K562 (cell line): ENCODE results near the gene MFAP5. TPM values are rescaled to one million over a fixed set of nuclear protein-coding genes. Genes with fewer than 3 reads are reported as not detected.

ENCODE experiments used
- ATAC-seq: fragments of 200-7000 bp; cut with Tn5 transposase; 3 replicates; pipeline ENCODE4 v1.9.1; 2020; ENCODE audit warnings: moderate library complexity
- BruUV-seq: library from RNA; stranded (reverse); fragments of 400-500 nt; replicated peaks from 2 replicates; lab custom pipeline; 2021; lab: Mats Ljungman, UMichigan
- CTCF ChIA-PET: fragments of 300-600 bp; formaldehyde crosslinking; extraction: SDS; loops from one replicate; lab custom pipeline; 2021; ENCODE audit warnings: low intra/inter-chr PET ratio; lab: Yijun Ruan, JAX
- POLR2A ChIA-PET: fragments of 300-600, 350-650 bp; sonication (Branson Sonifier 250); formaldehyde crosslinking; extraction: SDS; loops from one replicate; lab custom pipeline; 2021; ENCODE audit warnings: antibody characterized with exemption, inconsistent platforms; lab: Yijun Ruan, JAX
- DNase-seq, 4 experiments: peaks; one replicate each; pipeline versions ENCODE4 v3.0.0 to v3.0.0-alpha.2; 2011 to 2018; ENCODE audit warnings: low spot score in 3 of 4, mixed read lengths in 3 of 4; ENCODE audit errors: extremely low read depth in 1 of 4
- FAIRE-seq: peaks from 2 replicates; lab custom pipeline; 2011; peaks lifted over from hg19 to GRCh38; lab: Jason Lieb, UNC
- H2AFZ ChIP-seq: 2 replicates; pipeline ENCODE4 v1.6.0; 2011; ENCODE audit warnings: low read depth, low read length, control low read depth, inconsistent platforms
- H3K27ac ChIP-seq: fragments of 200-600 bp; 3 replicates; pipeline ENCODE4 v1.8.0; 2011; ENCODE audit warnings: low read depth, mild to moderate bottlenecking, control low read depth, inconsistent platforms, low read length, moderate library complexity, mixed read lengths; ENCODE audit errors: extremely low read depth
- H3K27me3 ChIP-seq, 2 experiments: fragments of 300-600 bp in 1 of 2; 2 replicates in 1 of 2; 3 replicates in 1 of 2; pipeline versions ENCODE4 v1.6.0 to v1.8.0; 2011; ENCODE audit warnings: inconsistent platforms in 2 of 2, low read length in 2 of 2, mild to moderate bottlenecking in 1 of 2, mixed read lengths in 1 of 2, moderate library complexity in 1 of 2; ENCODE audit not compliant: control insufficient read depth in 2 of 2, insufficient read depth in 2 of 2
- H3K36me3 ChIP-seq: fragments of 300-600 bp; 3 replicates; pipeline ENCODE4 v1.8.0; 2011; ENCODE audit warnings: mild to moderate bottlenecking, low read length, inconsistent platforms; ENCODE audit not compliant: control insufficient read depth, insufficient read depth
- H3K4me1 ChIP-seq, 2 experiments: fragments of 200-600 bp in 1 of 2; replicated peaks in 1 of 2; 2 replicates in 1 of 2; 3 replicates in 1 of 2; pipeline versions ENCODE4 v1.5.1 to v1.8.0; 2011; ENCODE audit warnings: inconsistent platforms in 2 of 2, low read length in 2 of 2, mild to moderate bottlenecking in 1 of 2, mixed read lengths in 1 of 2, moderate library complexity in 1 of 2; ENCODE audit not compliant: control insufficient read depth in 2 of 2, insufficient read depth in 2 of 2
- H3K4me2 ChIP-seq: 2 replicates; pipeline ENCODE4 v1.6.1; 2011; ENCODE audit warnings: low read length, control low read depth, inconsistent platforms, mixed read lengths; ENCODE audit not compliant: insufficient read depth
- H3K4me3 ChIP-seq: fragments of 200-600 bp; sonication (generic), shearing (Covaris generic); 2 replicates; pipeline ENCODE4 v1.5.1; 2016; ENCODE audit warnings: control low read depth, inconsistent platforms
- H3K79me2 ChIP-seq: fragments of 200-600 bp; 3 replicates; pipeline ENCODE4 v1.8.0; 2011; ENCODE audit warnings: low read length, inconsistent platforms; ENCODE audit not compliant: control insufficient read depth, insufficient read depth
- H3K9ac ChIP-seq, 2 experiments: 2 replicates each; pipeline versions ENCODE4 v1.6.0 to v1.6.1; 2011; ENCODE audit warnings: low read depth in 2 of 2, low read length in 2 of 2, control low read depth in 1 of 2, inconsistent platforms in 1 of 2, mild to moderate bottlenecking in 1 of 2, mixed read lengths in 1 of 2; ENCODE audit not compliant: insufficient read depth in 1 of 2
- H3K9me1 ChIP-seq: one replicate; pipeline ENCODE4 v1.6.0; 2011; ENCODE audit warnings: inconsistent platforms, mild to moderate bottlenecking, low read length, moderate library complexity; ENCODE audit not compliant: control insufficient read depth, insufficient read depth
- H3K9me3 ChIP-seq: replicated peaks from 2 replicates; pipeline ENCODE4 v1.5.1; 2011; ENCODE audit warnings: low read depth, low read length, inconsistent platforms; ENCODE audit not compliant: control insufficient read depth, insufficient read depth
- H4K20me1 ChIP-seq: replicated peaks from 2 replicates; pipeline ENCODE4 v1.6.1; 2011; ENCODE audit warnings: low read length, inconsistent platforms, mixed read lengths; ENCODE audit not compliant: control insufficient read depth, insufficient read depth
- CHD1 ChIP-seq: fragments of 200-600 bp; sonication (generic); IDR thresholded peaks from one replicate; pipeline ENCODE4 v1.6.1; 2012; ENCODE audit warnings: mild to moderate bottlenecking, moderate library complexity, low read length, inconsistent platforms
- ILF3 ChIP-seq: fragments of 450-650 bp; IDR thresholded peaks from 2 replicates; pipeline ENCODE4 v1.6.1; 2018; ENCODE audit warnings: antibody characterized with exemption, mild to moderate bottlenecking, moderate library complexity, borderline replicate concordance
- ILK ChIP-seq: fragments of 450-650 bp; IDR thresholded peaks from 2 replicates; pipeline ENCODE4 v1.6.1; 2016; ENCODE audit warnings: missing genetic modification characterization, low read depth, mild to moderate bottlenecking, missing compliant biosample characterization, moderate library complexity, borderline replicate concordance
- RBBP5 ChIP-seq: fragments of 200-600 bp; sonication (generic); IDR thresholded peaks from 2 replicates; pipeline ENCODE4 v1.6.1; 2012; ENCODE audit warnings: borderline replicate concordance, mild to moderate bottlenecking, low read length, control low read depth, inconsistent platforms; ENCODE audit not compliant: insufficient read depth, poor library complexity, severe bottlenecking
- RBFOX2 ChIP-seq: fragments of 200-400 bp; formaldehyde crosslinking; IDR thresholded peaks from 2 replicates; pipeline ENCODE4 v1.6.1; 2017; ENCODE audit warnings: low read depth, mild to moderate bottlenecking, low read length, moderate library complexity
- SIN3B ChIP-seq: fragments of 450-650 bp; IDR thresholded peaks from 2 replicates; pipeline ENCODE4 v1.6.1; 2017; ENCODE audit warnings: low read depth, mild to moderate bottlenecking, moderate library complexity
- SNRNP70 ChIP-seq: fragments of 200-400 bp; formaldehyde crosslinking; optimal IDR thresholded peaks from 2 replicates; pipeline ENCODE3; 2017; ENCODE audit warnings: low read depth, low read length
- SRSF7 ChIP-seq: fragments of 200-400 bp; formaldehyde crosslinking; optimal IDR thresholded peaks from 2 replicates; pipeline ENCODE3; 2017; ENCODE audit warnings: mild to moderate bottlenecking, low read depth, low read length
- ZBTB17 ChIP-seq: fragments of 450-650 bp; formaldehyde crosslinking; IDR thresholded peaks from 2 replicates; pipeline ENCODE4 v1.4.0; 2020; ENCODE audit warnings: mild to moderate bottlenecking
- ZNF551 ChIP-seq: fragments of 250-450 bp; sonication (Bioruptor Pico); IDR thresholded peaks from 2 replicates; pipeline ENCODE4 v1.5.0; 2021; ENCODE audit warnings: mild to moderate bottlenecking, moderate library complexity
- WGBS: fragments of 100-300 bp; shearing (Covaris generic); methylation state at CpG from one replicate; pipeline ENCODE4 v1.1.6; 2016; ENCODE audit warnings: low coverage, mixed read lengths; ENCODE audit not compliant: insufficient coverage; ENCODE audit errors: missing lambda C conversion rate; 5-methylcytosine and 5-hydroxymethylcytosine counted together
- in situ Hi-C: fragments of 300-500 bp; cut with MboI; formaldehyde crosslinking; loops from 4 replicates; pipeline ENCODE4 v1.15.0; 2018; ENCODE audit warnings: inconsistent platforms, mixed read lengths
- intact Hi-C: fragments of 100-400 bp; cut with micrococcal nuclease; formaldehyde crosslinking; loops from 2 replicates; pipeline ENCODE4 v1.14.2; 2022
- polyA plus RNA-seq, 8 experiments: library from polyadenylated mRNA; depleted of rRNA in 4 of 8; stranded (reverse) in 5 of 8; unstranded in 3 of 8; fragments of >200 nt; fragmentation: Nextera tagmentation in 2 of 8; fragmentation: Illumina TruSeq in 1 of 8; extraction: Ambion mirVana in 2 of 8; extraction: Trizol in 1 of 8; gene quantifications; 2 replicates each; pipeline versions ENCODE4 v1.2.1 to v1.2.3, GENCODE V29; 2011 to 2014; ENCODE audit warnings: inconsistent platforms in 1 of 8, missing spikeins in 1 of 8
- total RNA-seq, 7 experiments: library from RNA; depleted of rRNA in 6 of 7; stranded (reverse); fragments of >200 nt in 6 of 7; fragmentation: Illumina TruSeq in 2 of 7; extraction: Trizol in 2 of 7; gene quantifications; 2 replicates each; pipeline versions ENCODE4 v1.2.1 to v1.2.3, GENCODE V29; 2011 to 2021; ENCODE audit warnings: low replicate concordance in 1 of 7

The MFAP5 gene
- total and polyA plus RNA-seq, 9 of the 15 experiments (the other 6 are each of a cell fraction or from before 2014, with no cell fraction given) = not detected

DNA sequence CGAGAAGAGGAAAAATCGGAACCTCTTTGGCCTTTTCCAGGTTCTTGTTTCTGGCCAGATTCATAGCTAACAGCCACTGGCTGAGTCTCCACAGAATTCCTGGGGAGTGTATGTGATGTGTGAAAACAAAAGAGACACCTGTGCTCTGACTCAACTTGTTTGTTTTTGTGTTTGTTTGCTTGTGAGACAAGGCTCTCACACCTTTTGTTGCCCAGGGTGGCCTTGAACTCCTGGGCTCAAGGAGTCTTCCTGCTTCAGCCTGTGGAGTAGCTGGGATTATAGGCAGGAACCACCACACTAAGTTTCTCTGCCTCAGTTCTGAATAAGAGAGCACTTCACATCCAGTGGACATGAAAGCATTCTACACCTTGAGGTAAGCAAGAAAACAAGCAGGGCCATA is 22.7 kb downstream of the MFAP5 start:
- Histone ChIP-seq H3K4me1 (no peaks in the 10 kb centered on the region), H3K4me3 (no peak overlapping the region), H3K9ac (no peak overlapping the region), H3K27me3 (peaks cover 7 to 24% of the 10 kb centered on the region in 2 experiments; a peak in 4 of 5 replicates), H3K36me3 (no peaks in the 10 kb centered on the region), H3K4me2 (no peak overlapping the region), H3K9me3 (no peaks in the 10 kb centered on the region), H2AFZ (no peak overlapping the region), H3K27ac (no peak overlapping the region), H3K79me2 (no peaks in the 10 kb centered on the region), H4K20me1 (no peaks in the 10 kb centered on the region), H3K9me1 (no peaks in the 10 kb centered on the region)
- CTCF ChIA-PET = no interaction called here
- ATAC-seq (no peak), DNase-seq (no peak), FAIRE-seq (no peak)
- POLR2A ChIA-PET = no interaction called here
- no TSS peak for BruUV-seq
- 0% methylated on average over 2 of the region's 2 CpGs for WGBS
- intact Hi-C loops (no loop called here), in situ Hi-C loops (no loop called here)
- TF ChIP-seq SRSF7 = no peak
- TF ChIP-seq SNRNP70 = no peak
- TF ChIP-seq ILK (tag) = no peak
- no peak for TF ChIP-seq RBBP5
- no peak for TF ChIP-seq ZNF551 (CRISPR knock-in tag)
- no peak for TF ChIP-seq SIN3B
- TF ChIP-seq ZBTB17 (CRISPR knock-in tag) = no peak
- TF ChIP-seq CHD1 = no peak
- no peak for TF ChIP-seq RBFOX2
- TF ChIP-seq ILF3 = no peak
